Activated naive CD8-positive, alpha-beta T cell (primary cell): ENCODE data around the gene WSCD2.

Source experiments
- H3K27ac Mint-ChIP-seq: one replicate; pipeline ENCODE4 v1.8.0; 2021; ENCODE audit warnings: mixed read lengths
- H3K27me3 Mint-ChIP-seq: one replicate; pipeline ENCODE4 v1.8.0; 2021; ENCODE audit warnings: mixed read lengths
- H3K36me3 Mint-ChIP-seq: one replicate; pipeline ENCODE4 v1.8.0; 2021; ENCODE audit warnings: mixed read lengths
- H3K4me1 Mint-ChIP-seq: one replicate; pipeline ENCODE4 v1.8.0; 2021; ENCODE audit warnings: low read depth, mixed read lengths
- H3K4me3 Mint-ChIP-seq: one replicate; pipeline ENCODE4 v1.8.0; 2021; ENCODE audit warnings: mild to moderate bottlenecking, mixed read lengths
- H3K9me3 Mint-ChIP-seq: one replicate; pipeline ENCODE4 v1.8.0; 2021; ENCODE audit warnings: low read depth, mixed read lengths

The WSCD2 gene

GRCh38 chr12:108231109-108231905 lies 102.2 kb downstream of the WSCD2 start:
- Mint-ChIP-seq H3K27me3 (peaks cover 14% of the 10 kb centered on the region), H3K27ac (no peak overlapping the region), H3K9me3 (peaks cover 3% of the 10 kb centered on the region), H3K4me1 (no peaks in the 10 kb centered on the region), H3K4me3 (no peak overlapping the region), H3K36me3 (no peaks in the 10 kb centered on the region)

GRCh38 chr12:108231909-108232434 lies 102.9 kb downstream of the WSCD2 start:
- Mint-ChIP-seq H3K27me3 (peaks cover 14% of the 10 kb centered on the region), H3K4me1 (no peaks in the 10 kb centered on the region), H3K9me3 (peaks cover 3% of the 10 kb centered on the region), H3K4me3 (no peak overlapping the region), H3K36me3 (no peaks in the 10 kb centered on the region), H3K27ac (no peak overlapping the region)

- Mint-ChIP-seq H3K36me3 (no peaks in the 10 kb centered on the region), H3K27me3 (peaks cover 15% of the 10 kb centered on the region), H3K4me3 (no peak overlapping the region), H3K9me3 (peaks cover 2% of the 10 kb centered on the region), H3K27ac (no peak overlapping the region), H3K4me1 (no peaks in the 10 kb centered on the region)
These were observed 103.5 kb downstream of the WSCD2 start for GRCh38 chr12:108232565-108232964.

GRCh38 chr12:108234158-108234557 lies 105.1 kb downstream of the WSCD2 start:
- Mint-ChIP-seq H3K27me3 (peaks cover 20% of the 10 kb centered on the region), H3K36me3 (no peaks in the 10 kb centered on the region), H3K27ac (no peak overlapping the region), H3K4me1 (no peaks in the 10 kb centered on the region), H3K4me3 (no peak overlapping the region), H3K9me3 (no peaks in the 10 kb centered on the region)

- peaks cover 25% of the 10 kb centered on the region for H3K27me3 Mint-ChIP-seq
- H3K36me3 Mint-ChIP-seq = no peaks in the 10 kb centered on the region
- no peaks in the 10 kb centered on the region for H3K4me1 Mint-ChIP-seq
- H3K4me3 Mint-ChIP-seq = no peak overlapping the region
- H3K27ac Mint-ChIP-seq = no peak overlapping the region
- no peaks in the 10 kb centered on the region for H3K9me3 Mint-ChIP-seq
These were observed 106.3 kb downstream of the WSCD2 start for GRCh38 chr12:108235197-108235984.

GRCh38 chr12:108235985-108236263 lies 106.8 kb downstream of the WSCD2 start:
- Mint-ChIP-seq H3K27ac (no peak overlapping the region), H3K27me3 (peaks cover 22% of the 10 kb centered on the region), H3K36me3 (no peaks in the 10 kb centered on the region), H3K9me3 (no peaks in the 10 kb centered on the region), H3K4me3 (no peak overlapping the region), H3K4me1 (no peaks in the 10 kb centered on the region)

GRCh38 chr12:108236366-108236765 lies 107.3 kb downstream of the WSCD2 start:
- Mint-ChIP-seq H3K27ac (no peak overlapping the region), H3K4me3 (no peak overlapping the region), H3K4me1 (no peaks in the 10 kb centered on the region), H3K36me3 (no peaks in the 10 kb centered on the region), H3K9me3 (no peaks in the 10 kb centered on the region), H3K27me3 (peaks cover 23% of the 10 kb centered on the region)

- peaks cover 21% of the 10 kb centered on the region for H3K27me3 Mint-ChIP-seq
- H3K36me3 Mint-ChIP-seq = no peaks in the 10 kb centered on the region
- H3K4me3 Mint-ChIP-seq = no peak overlapping the region
- H3K4me1 Mint-ChIP-seq = no peaks in the 10 kb centered on the region
- no peaks in the 10 kb centered on the region for H3K9me3 Mint-ChIP-seq
- H3K27ac Mint-ChIP-seq = no peak overlapping the region
These were observed 108.2 kb downstream of the WSCD2 start for GRCh38 chr12:108237272-108237671.

GRCh38 chr12:108238474-108238873 lies 109.4 kb downstream of the WSCD2 start:
- no peaks in the 10 kb centered on the region for H3K36me3 Mint-ChIP-seq

GRCh38 chr12:108239378-108239777 lies 110.3 kb downstream of the WSCD2 start:
- Mint-ChIP-seq H3K4me3 (no peak overlapping the region), H3K27ac (no peak overlapping the region), H3K9me3 (no peaks in the 10 kb centered on the region), H3K36me3 (no peaks in the 10 kb centered on the region), H3K27me3 (peaks cover 19% of the 10 kb centered on the region), H3K4me1 (no peaks in the 10 kb centered on the region)

More at GRCh38 chr12:108238474-108238873, 109.4 kb downstream of the WSCD2 start:
- Mint-ChIP-seq H3K9me3 (no peaks in the 10 kb centered on the region), H3K27ac (no peak overlapping the region), H3K4me1 (no peaks in the 10 kb centered on the region), H3K4me3 (no peak overlapping the region), H3K27me3 (peaks cover 19% of the 10 kb centered on the region)

- no peak overlapping the region for H3K4me3 Mint-ChIP-seq
These were observed 111.1 kb downstream of the WSCD2 start for GRCh38 chr12:108240027-108240785.

GRCh38 chr12:108240928-108241327 lies 111.8 kb downstream of the WSCD2 start:
- H3K36me3 Mint-ChIP-seq = no peaks in the 10 kb centered on the region
- H3K4me1 Mint-ChIP-seq = no peaks in the 10 kb centered on the region
- peaks cover 19% of the 10 kb centered on the region for H3K27me3 Mint-ChIP-seq
- no peak overlapping the region for H3K27ac Mint-ChIP-seq
- H3K4me3 Mint-ChIP-seq = no peak overlapping the region
- H3K9me3 Mint-ChIP-seq = no peaks in the 10 kb centered on the region

More at GRCh38 chr12:108240027-108240785, 111.1 kb downstream of the WSCD2 start:
- Mint-ChIP-seq H3K36me3 (no peaks in the 10 kb centered on the region), H3K9me3 (no peaks in the 10 kb centered on the region), H3K27me3 (peaks cover 19% of the 10 kb centered on the region), H3K27ac (no peak overlapping the region), H3K4me1 (no peaks in the 10 kb centered on the region)

GRCh38 chr12:108241986-108242703 lies 113.1 kb downstream of the WSCD2 start:
- H3K27me3 Mint-ChIP-seq = peaks cover 19% of the 10 kb centered on the region
- H3K27ac Mint-ChIP-seq = no peak overlapping the region
- no peaks in the 10 kb centered on the region for H3K36me3 Mint-ChIP-seq
- H3K4me1 Mint-ChIP-seq = no peaks in the 10 kb centered on the region
- H3K9me3 Mint-ChIP-seq = no peaks in the 10 kb centered on the region
- H3K4me3 Mint-ChIP-seq = no peak overlapping the region

GRCh38 chr12:108247130-108247529 lies 118.0 kb downstream of the WSCD2 start:
- peaks cover 21% of the 10 kb centered on the region for H3K27me3 Mint-ChIP-seq
- no peak overlapping the region for H3K4me3 Mint-ChIP-seq
- H3K27ac Mint-ChIP-seq = no peak overlapping the region
- H3K36me3 Mint-ChIP-seq = no peaks in the 10 kb centered on the region
- no peaks in the 10 kb centered on the region for H3K4me1 Mint-ChIP-seq
- no peaks in the 10 kb centered on the region for H3K9me3 Mint-ChIP-seq
